ENCODE measurements around the gene IL32. TPM values are rescaled to one million over a fixed set of nuclear protein-coding genes. Genes with fewer than 3 reads are reported as not detected.
A peak's percentile ranks its signal among the peaks of the same experiment; 100 is the strongest.

The IL32 gene
- total and polyA plus RNA-seq, 4 donors, result 83.7 to 275 (median 200) TPM

- no peaks in the 10 kb centered on the region for H3K9me3 ChIP-seq (ENCODE audit: control insufficient read depth in 4 of 4, insufficient read depth in 3 of 4, low read length in 3 of 4)
- H3K27ac ChIP-seq (ENCODE audit: low read depth in 1 of 2, low read length in 1 of 2), result peak overlapping the region; percentile 90 to 96
- DNase-seq (peak; percentile 90 to 95 (median 93)), ATAC-seq (ENCODE audit: insufficient read depth, low FRiP score) (peak; percentile 95)
- H3K4me3 ChIP-seq, result peak overlapping the region; percentile 65
- TF ChIP-seq CTCF (IDR thresholded peaks at IDR 0.05; ENCODE audit: control extremely low read depth, extremely low read depth), result no peak
- H3K27me3 ChIP-seq (ENCODE audit: control insufficient read depth in 3 of 3, insufficient read depth in 3 of 3, low read length in 2 of 3), result peaks cover 0 to under 1% (median 0%) of the 10 kb centered on the region in 3 donors
- no peaks in the 10 kb centered on the region for H3K36me3 ChIP-seq (ENCODE audit: control insufficient read depth in 4 of 4, insufficient read depth in 4 of 4, low read length in 4 of 4)
- peaks cover 0 to 7% (median 0%) of the 10 kb centered on the region in 5 donors for H3K4me1 ChIP-seq (ENCODE audit: control insufficient read depth in 5 of 5, insufficient read depth in 5 of 5, low read length in 5 of 5)
- 0 to 1% methylated on average over 55 to 74 of the region's 74 CpGs for WGBS, 2 donors
- peak overlapping the region; percentile 49 to 63 for H3K9ac ChIP-seq (ENCODE audit: insufficient read depth in 1 of 2, low read length in 2 of 2)
These were observed 40.9 kb downstream of the IL32 start for GRCh38 chr16:3106205-3106928.

GRCh38 chr16:3112058-3112880 is 46.8 kb downstream of the IL32 start, which contains the start of gene ZNF205:
Gene ZNF205 (plus strand): TSS chr16:3112586. CDS start chr16:3113431, 845 bp downstream.
- Histone ChIP-seq H3K27ac (ENCODE audit: low read depth in 1 of 2, low read length in 1 of 2) (peak within 1 kb of the TSS; percentile 71 to 77), H3K36me3 (ENCODE audit: control insufficient read depth in 4 of 4, insufficient read depth in 4 of 4, low read length in 4 of 4) (peaks cover 0 to 10% (median 7%) of the 10 kb centered on the region in 4 donors), H3K9ac (ENCODE audit: insufficient read depth in 1 of 2, low read length in 2 of 2) (peak within 1 kb of the TSS; percentile 69), H3K9me3 (ENCODE audit: control insufficient read depth in 4 of 4, insufficient read depth in 3 of 4, low read length in 3 of 4) (no peaks in the 10 kb centered on the region), H3K27me3 (ENCODE audit: control insufficient read depth in 3 of 3, insufficient read depth in 3 of 3, low read length in 2 of 3) (no peaks in the 10 kb centered on the region), H3K4me1 (ENCODE audit: control insufficient read depth in 5 of 5, insufficient read depth in 5 of 5, low read length in 5 of 5) (peaks cover 5 to 19% (median 9%) of the 10 kb centered on the region in 5 donors), H3K4me3 (peak within 1 kb of the TSS; percentile 82)
- no peak for TF ChIP-seq CTCF (IDR thresholded peaks at IDR 0.05; ENCODE audit: control extremely low read depth, extremely low read depth)
- ATAC-seq (ENCODE audit: insufficient read depth, low FRiP score) (peak; percentile 93), DNase-seq (peak; percentile 72 to 86 (median 77))
- 16 to 23% methylated on average over 23 of the region's 23 CpGs for WGBS, 2 donors

GRCh38 chr16:3112881-3113574 is 47.6 kb downstream of the IL32 start:
- no peak for TF ChIP-seq CTCF (IDR thresholded peaks at IDR 0.05; ENCODE audit: control extremely low read depth, extremely low read depth)
- no peaks in the 10 kb centered on the region for H3K9me3 ChIP-seq (ENCODE audit: control insufficient read depth in 4 of 4, insufficient read depth in 3 of 4, low read length in 3 of 4)
- peaks cover 0 to 11% (median 7%) of the 10 kb centered on the region in 4 donors for H3K36me3 ChIP-seq (ENCODE audit: control insufficient read depth in 4 of 4, insufficient read depth in 4 of 4, low read length in 4 of 4)
- peaks cover 5 to 19% (median 9%) of the 10 kb centered on the region in 5 donors for H3K4me1 ChIP-seq (ENCODE audit: control insufficient read depth in 5 of 5, insufficient read depth in 5 of 5, low read length in 5 of 5)
- H3K9ac ChIP-seq (ENCODE audit: insufficient read depth in 1 of 2, low read length in 2 of 2), result peak overlapping the region; percentile 69
- no peaks in the 10 kb centered on the region for H3K27me3 ChIP-seq (ENCODE audit: control insufficient read depth in 3 of 3, insufficient read depth in 3 of 3, low read length in 2 of 3)
- ATAC-seq (ENCODE audit: insufficient read depth, low FRiP score) (no peak), DNase-seq (peak; percentile 81 to 90 (median 87))
- 20 to 39% methylated on average over 19 of the region's 19 CpGs for WGBS, 2 donors
- H3K27ac ChIP-seq (ENCODE audit: low read depth in 1 of 2, low read length in 1 of 2), result peak overlapping the region; percentile 71 to 77
- H3K4me3 ChIP-seq, result peak overlapping the region; percentile 82
